GM20000 (cell line): ENCODE data around the gene PTPRN2.
"Not testable (repeated sequence)": the region's sequence is repeated elsewhere in the genome, so short reads cannot be mapped to it uniquely, and the experiment has no call there.

ENCODE experiments used
- DNase-seq: peaks from one replicate; pipeline ENCODE4 v3.0.0; 2012; ENCODE audit warnings: low spot score
- TF ChIP-seq, protein P1 (sequence below): IDR thresholded peaks from 2 replicates; pipeline ENCODE4 v1.5.1; 2012; ENCODE audit warnings: mild to moderate bottlenecking, control low read depth; ENCODE audit errors: extremely low read depth, missing control alignments

PTPRN2 gene

DNA sequence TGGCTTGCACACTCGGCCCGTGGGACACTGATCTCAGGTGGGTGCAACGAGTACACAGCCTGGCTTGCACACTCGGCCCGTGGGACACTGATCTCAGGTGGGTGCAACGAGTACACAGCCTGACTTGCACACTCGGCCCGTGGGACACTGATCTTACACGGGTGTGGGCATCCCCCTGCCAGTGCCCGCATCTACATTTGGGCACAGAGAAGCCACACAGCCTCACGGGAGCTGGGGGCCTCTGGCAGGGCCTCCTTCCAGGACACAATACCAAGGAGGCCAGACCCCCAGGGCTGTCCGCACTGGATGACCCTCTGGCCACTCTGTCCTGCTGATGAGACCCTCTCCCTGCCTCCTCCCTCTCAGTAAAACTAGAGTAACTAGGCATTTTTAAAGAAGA is 920.4 kb downstream of the PTPRN2 start:
- TF ChIP-seq, protein P1, sequence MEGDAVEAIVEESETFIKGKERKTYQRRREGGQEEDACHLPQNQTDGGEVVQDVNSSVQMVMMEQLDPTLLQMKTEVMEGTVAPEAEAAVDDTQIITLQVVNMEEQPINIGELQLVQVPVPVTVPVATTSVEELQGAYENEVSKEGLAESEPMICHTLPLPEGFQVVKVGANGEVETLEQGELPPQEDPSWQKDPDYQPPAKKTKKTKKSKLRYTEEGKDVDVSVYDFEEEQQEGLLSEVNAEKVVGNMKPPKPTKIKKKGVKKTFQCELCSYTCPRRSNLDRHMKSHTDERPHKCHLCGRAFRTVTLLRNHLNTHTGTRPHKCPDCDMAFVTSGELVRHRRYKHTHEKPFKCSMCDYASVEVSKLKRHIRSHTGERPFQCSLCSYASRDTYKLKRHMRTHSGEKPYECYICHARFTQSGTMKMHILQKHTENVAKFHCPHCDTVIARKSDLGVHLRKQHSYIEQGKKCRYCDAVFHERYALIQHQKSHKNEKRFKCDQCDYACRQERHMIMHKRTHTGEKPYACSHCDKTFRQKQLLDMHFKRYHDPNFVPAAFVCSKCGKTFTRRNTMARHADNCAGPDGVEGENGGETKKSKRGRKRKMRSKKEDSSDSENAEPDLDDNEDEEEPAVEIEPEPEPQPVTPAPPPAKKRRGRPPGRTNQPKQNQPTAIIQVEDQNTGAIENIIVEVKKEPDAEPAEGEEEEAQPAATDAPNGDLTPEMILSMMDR: no peak

DNA sequence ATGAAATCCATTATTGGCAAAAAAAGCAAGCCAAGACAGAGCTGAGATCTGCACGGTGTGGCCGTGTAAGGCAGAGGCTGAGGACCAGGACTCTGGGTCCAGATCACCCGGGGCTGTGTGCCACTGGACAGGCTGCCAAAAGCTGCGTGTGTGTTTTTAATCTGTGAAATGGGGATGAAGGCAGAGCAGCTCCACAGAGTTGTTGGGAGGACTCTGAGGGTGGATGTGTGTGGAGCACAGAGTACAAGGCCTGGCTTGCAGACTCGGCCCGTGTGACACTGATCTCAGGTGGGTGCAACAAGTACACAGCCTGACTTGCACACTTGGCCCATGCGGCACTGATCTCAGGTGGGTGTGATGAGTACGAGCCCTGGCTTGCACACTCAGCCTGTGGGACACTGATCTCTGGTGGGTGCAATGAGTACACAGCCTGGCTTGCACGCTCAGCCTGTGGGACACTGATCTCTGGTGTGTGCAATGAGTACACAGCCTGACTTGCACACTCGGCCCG is 921.0 kb downstream of the PTPRN2 start:
- TF ChIP-seq, protein P1: no peak
- no peak for DNase-seq

More for the DNA sequence above, 920.4 kb downstream of the PTPRN2 start:
- DNase-seq: no peak

DNA sequence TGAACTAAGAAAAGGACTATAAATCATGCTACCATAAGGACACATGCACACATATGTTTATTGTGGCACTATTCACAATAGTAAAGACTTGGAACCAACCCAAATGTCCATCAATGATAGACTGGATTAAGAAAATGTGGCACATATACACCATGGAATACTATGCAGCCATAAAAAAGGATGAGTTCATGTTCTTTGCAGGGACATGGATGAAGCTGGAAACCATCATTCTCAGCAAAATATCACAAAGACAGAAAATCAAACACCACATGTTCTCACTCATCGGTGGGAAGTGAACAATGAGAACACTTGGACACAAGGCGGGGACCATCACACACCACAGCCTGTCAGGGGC is 922.0 kb downstream of the PTPRN2 start:
- not testable (repeated sequence) for DNase-seq

DNA sequence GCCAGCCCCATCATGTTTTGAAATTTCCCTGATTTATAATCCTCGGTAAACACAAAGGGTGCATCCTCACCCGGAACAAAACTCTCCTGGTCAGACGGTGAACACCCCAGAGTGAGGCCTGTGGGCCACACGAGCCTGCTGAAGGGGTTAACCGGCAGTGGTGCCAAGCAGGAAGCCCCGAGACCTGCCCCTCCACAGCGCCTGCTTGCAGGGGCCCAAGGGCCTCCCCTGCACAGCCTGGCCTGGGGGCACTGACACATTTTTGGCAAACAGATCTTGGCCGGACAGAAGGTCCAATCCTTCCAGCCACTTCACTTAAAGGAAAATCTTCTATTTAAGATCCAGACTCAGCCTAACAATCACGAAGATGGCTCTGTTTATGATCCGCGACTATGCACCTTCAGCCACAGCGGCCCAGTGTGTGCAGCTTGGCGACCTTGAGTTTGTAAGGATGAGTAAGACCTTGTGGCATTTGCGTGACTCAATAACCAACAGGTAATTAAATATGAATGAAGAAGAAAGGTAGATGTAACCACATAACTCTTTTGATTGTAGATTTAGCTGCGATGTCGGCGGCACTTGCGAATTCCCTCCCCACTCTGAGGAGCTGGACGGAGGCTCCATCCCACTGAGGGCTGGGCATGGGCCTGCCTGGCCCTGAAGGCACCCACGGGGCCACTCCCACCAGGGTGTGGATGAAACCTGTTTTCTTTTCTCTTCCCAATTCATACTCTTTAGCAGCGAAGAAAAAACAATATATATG is 922.6 kb downstream of the PTPRN2 start:
- TF ChIP-seq, protein P1: no peak
- no peak for DNase-seq

DNA sequence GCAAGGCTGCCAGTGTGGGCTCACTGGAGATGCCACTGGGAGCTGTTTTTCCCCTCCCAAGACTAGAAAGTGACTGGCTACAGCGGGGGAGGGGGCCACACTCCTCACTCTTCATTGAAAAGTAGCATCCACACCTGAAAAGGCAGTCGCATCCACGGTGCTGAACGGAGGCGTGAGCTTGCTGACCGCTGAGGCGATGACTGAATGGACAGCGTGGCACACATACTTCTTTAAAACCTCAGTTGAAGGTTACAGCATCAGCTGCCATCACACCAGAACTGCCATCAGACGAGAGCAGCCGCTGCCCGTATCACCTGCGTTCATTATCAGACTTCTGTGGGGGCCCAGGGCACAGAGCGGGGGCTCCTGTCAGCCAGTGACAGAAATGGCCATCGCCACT is 923.6 kb downstream of the PTPRN2 start:
- no peak for DNase-seq
- TF ChIP-seq, protein P1: no peak

DNA sequence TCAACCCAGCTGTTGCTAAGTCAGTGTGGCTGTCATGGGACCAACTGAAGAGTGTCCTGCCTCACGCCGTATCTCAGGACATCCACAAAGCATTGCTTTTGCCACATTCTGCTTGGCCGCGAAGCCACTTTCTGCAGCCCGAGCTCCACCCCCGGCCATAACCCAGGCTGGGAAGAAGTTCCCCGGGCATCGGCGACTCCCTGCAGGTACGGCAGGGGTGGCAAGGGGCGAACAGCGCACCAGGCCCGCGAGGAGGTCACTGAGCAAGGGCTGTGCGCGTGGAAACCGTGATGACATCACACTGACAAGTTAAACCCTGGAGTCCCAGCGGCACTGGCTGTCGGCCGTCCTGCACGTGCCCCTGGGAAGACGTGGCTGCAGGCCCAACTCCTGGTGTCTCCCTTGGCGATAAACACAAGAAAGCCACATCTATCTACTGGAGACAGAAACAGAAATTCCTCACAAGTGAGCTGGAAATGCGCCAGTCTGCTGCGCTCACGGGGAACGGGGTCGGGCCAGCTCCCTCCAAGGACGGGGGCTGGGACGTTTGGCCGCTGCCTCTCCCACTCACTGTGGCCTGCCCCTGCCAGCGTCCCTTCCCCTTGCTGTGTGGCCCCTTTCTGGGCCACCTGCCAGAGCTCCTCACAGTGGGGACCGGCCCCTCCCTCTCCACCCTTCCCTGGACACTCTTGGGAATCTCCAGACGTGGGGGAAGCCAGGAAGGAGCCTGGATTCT is 924.5 kb downstream of the PTPRN2 start:
- TF ChIP-seq, protein P1: no peak
- no peak for DNase-seq

DNA sequence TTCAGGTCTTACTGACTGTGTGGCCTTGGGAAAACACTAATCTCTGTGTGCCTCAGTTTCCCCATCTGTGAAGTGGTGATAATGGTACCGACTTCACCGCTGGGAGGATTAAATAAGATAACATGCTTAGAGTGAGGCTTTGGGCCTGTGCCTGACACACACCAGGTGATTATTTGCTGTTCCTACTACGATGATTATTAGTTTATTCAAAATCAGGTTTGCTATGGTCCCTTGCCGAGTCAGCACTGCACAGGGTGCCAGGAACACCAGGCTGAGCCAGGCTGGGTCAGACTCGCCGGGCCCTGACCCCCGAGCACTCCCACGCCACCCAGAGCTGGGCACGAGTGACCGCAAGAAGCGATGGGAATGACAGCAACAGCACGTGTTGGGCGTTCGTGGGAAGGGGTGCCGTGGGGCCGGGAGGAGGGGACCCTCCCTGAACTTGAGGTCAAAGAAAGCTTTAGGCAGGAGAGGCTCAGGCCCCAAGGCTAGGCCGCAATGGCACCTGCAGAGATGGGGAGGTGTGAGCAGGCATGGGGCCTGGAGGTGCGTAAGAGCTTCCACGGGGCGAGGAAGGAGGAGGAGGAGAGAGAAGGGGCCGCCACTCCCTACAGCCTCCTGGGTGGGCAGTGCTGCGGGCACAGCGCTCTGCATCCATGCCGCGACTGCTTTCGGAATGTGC is 925.4 kb downstream of the PTPRN2 start:
- no peak for DNase-seq
- TF ChIP-seq, protein P1: no peak
